HG02870 (cell line): ENCODE results near the gene ZNF580.

Source experiments
- ATAC-seq: cut with Tn5 transposase; IDR thresholded peaks from one replicate; pipeline ENCODE4 v1.9.1; 2021; ENCODE audit warnings: mild to moderate bottlenecking, moderate library complexity; ENCODE audit not compliant: unreplicated experiment

ZNF580 gene

DNA sequence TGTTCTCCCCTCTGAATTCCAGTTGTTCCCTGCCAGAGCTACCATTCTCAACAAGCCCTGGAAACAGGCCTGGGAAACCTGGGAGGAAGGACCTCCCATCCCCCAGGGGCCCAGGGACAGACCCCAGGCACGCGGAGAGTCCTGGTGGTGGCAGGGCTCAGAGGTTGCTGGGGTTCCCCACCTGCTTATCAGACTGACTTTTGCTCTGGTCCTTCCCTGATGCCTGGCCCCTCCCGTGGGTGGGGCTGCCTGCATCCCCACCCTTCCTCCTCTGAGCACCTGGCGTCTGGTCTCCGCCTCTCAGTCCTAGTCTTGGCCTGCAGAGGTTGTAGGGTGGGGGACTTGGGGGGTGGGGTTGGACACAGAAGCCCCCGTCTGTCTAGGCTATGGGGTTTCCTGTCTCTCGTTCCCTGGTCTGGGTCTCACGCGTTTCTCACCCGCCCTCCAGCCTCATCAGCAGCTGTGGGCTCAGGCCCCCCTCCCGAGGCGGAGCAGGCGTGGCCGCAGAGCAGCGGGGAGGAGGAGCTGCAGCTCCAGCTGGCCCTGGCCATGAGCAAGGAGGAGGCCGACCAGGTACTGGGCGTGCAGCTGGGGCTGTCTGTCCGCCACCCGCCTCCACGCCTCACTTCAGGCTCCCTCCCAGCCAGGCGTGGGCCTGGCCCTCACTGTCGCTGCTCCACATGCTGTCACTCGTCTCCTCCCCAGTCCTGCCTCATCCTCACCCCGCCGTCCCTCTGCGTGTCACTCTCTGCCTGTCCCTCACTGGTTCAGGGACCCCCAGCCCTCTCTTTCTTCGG, 47.8 kb downstream of the ZNF580 start:
- no peak for ATAC-seq

DNA sequence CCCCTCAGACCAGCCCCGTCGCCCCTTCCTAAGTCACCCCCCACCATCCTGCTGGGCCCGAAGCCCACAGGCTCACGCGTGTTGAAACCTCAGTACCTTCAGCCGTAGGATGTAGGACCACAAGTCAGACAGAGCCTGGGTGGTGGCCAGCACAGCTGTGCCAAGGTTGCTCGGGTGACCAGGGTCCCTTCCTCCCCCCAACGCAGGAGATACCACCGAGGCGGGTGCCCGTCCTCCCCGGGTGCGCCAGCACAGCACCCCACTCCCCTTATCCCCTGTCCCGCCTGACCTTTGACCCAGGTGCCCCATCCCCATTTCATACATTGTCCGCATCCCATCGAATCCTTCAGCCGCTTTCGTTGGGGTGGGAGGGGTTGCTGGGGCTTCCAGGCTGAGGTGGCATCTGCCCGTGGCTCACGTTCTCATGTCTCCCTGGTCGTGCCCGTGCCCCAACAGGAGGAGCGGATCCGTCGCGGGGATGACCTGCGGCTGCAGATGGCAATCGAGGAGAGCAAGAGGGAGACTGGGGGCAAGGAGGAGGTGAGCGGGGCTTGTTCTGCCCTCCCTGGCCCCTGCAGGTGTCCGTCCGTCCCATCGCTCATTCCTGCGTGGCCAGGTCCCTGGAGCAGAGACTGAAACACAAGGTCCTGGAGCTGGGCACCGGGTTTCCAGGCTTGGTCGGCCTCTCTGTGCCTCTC, 48.8 kb downstream of the ZNF580 start:
- no peak for ATAC-seq

DNA sequence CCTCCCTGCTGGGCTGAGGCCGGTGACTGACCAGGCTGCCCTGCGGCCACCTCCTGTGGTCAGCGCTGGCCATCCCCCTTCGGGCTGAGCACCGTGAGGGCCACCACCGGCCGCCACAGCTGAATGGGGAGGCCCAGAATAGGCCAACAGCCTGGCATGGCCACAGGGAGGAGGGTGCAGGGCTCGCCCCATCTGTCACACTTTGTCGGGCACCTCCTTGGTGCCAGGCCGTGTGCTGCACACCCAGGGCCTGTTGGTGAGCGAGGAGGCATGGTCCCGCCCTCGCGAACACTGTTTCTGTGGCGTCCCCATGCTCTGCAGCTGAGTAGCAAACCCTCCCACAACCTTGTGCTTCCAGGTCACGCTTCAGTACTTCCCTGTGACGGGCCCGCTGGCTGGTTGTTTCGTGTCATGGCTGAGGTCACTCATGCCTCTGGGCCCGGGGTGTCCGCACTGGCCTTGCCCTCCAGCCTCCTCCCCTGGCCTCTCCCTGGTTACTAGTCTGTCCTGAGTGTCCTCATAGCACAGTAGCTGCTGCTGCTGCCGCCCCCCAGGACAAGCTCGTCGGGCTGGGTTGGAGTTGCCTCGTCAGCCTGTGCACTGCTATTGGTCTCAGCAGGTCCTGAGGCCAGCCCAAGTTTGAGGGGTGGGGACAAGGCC, 49.4 kb downstream of the ZNF580 start:
- no peak for ATAC-seq

DNA sequence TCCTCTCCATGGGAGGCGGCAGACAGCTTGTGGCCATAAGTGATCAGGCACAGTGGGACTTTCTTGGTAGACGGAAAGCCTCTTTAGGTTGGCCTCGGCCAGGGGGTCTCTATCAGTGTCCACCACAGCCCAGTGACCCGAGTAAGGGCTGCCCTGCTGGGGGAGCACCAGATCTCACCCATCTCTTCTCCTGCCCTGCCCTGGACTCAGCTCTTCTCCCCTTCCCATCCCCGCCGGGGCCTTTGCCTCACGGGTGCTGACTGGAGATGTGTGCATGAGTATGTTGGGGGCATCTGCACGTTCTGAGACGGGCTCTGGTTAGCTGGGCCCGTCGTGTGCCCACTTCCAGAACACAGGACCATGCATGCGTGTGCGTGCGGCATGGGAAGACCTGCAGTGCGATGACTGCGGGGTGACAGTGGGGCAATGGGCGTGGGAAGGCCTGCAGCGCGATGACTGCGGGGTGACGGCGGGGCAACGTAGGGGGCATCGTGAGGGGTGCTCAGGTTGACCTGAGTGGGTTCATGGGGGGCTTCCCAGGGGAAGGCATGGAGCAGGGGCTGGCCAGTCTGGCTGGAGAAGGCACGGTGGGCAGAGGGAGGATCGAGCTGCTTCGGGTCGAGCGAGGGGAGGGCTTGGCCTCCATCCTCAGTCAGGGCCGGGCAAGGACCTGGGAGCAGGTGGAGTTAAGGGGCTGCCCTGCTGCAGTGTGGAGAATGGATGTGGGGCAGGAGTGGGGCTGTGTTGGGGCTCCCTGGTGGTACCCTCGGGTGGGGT, 50.2 kb downstream of the ZNF580 start:
- ATAC-seq: no peak

DNA sequence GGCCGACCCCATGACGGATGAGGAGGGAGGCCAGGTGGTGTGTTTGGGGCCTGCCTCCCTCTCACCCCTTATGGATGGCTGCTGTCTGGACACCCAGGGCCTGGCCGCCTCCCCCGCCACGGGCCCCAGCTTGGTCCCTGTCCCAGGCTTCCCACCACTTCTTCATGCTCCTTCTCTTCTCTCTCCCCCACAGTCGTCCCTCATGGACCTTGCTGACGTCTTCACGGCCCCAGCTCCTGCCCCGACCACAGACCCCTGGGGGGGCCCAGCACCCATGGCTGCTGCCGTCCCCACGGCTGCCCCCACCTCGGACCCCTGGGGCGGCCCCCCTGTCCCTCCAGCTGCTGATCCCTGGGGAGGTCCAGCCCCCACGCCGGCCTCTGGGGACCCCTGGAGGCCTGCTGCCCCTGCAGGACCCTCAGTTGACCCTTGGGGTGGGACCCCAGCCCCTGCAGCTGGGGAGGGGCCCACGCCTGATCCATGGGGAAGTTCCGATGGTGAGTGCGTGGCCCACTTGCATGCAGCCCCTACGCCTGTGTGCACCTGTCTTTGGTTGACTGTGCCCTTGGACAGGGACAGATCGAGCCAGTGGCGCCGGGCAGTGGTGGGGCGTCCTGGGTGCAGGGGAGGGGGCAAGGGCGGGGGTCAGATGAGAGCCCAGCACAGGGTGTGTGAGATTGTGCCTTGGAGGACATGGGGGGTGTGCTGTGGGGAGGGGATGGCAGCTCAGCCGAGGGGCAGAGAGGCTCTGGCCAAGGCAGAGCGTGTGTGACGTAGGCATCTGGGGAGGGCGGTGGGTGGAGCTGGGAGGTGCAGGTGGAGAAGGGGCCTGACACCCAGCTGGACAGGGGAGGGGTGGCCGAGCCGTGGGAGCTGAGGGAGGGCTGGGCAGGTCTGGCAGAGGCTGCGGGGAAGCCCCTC, 51.0 kb downstream of the ZNF580 start:
- ATAC-seq: no peak

DNA sequence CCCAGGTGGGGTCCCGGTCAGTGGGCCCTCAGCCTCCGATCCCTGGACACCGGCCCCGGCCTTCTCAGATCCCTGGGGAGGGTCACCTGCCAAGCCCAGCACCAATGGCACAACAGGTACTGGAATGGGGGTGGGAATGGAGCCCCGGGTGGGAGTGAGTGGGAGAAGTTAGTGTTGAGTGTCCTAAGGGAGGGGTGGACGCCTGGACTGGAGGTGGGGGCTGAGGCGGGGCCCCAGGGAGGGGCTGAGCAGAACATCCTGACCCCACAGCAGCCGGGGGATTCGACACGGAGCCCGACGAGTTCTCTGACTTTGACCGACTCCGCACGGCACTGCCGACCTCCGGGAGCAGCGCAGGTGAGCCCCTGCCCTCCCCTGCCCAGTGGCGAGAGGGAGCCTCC, 51.9 kb downstream of the ZNF580 start:
- no peak for ATAC-seq
